Activated naive CD4-positive, alpha-beta T cell treated with anti-CD3 and anti-CD28 coated beads, Interleukin-2, amount 50 U/mL, for 24 hours (primary cell): ENCODE results near the gene PLCE1.

ENCODE experiments used
- H3K27ac Mint-ChIP-seq: one replicate; pipeline ENCODE4 v1.8.0; 2021; ENCODE audit warnings: mild to moderate bottlenecking, mixed read lengths
- H3K27me3 Mint-ChIP-seq: one replicate; pipeline ENCODE4 v1.8.0; 2021; ENCODE audit warnings: mixed read lengths
- H3K36me3 Mint-ChIP-seq: one replicate; pipeline ENCODE4 v1.8.0; 2021; ENCODE audit warnings: mixed read lengths
- H3K4me1 Mint-ChIP-seq: one replicate; pipeline ENCODE4 v1.8.0; 2021; ENCODE audit warnings: mixed read lengths
- H3K4me3 Mint-ChIP-seq: one replicate; pipeline ENCODE4 v1.8.0; 2021; ENCODE audit warnings: mild to moderate bottlenecking, mixed read lengths
- H3K9me3 Mint-ChIP-seq: one replicate; pipeline ENCODE4 v1.8.0; 2021; ENCODE audit warnings: mixed read lengths

PLCE1 gene

GRCh38 chr10:94035982-94036765, 42.4 kb downstream of the PLCE1 start:
- Mint-ChIP-seq H3K27me3 (peaks cover 11% of the 10 kb centered on the region), H3K36me3 (no peaks in the 10 kb centered on the region), H3K9me3 (peaks cover 20% of the 10 kb centered on the region), H3K4me1 (no peaks in the 10 kb centered on the region), H3K4me3 (no peak overlapping the region), H3K27ac (no peak overlapping the region)

- Mint-ChIP-seq H3K4me1 (no peaks in the 10 kb centered on the region), H3K9me3 (peaks cover 15% of the 10 kb centered on the region), H3K27me3 (peaks cover 11% of the 10 kb centered on the region), H3K36me3 (no peaks in the 10 kb centered on the region), H3K4me3 (no peak overlapping the region), H3K27ac (no peak overlapping the region)
These were observed 43.0 kb downstream of the PLCE1 start for GRCh38 chr10:94036766-94037033.

DNA sequence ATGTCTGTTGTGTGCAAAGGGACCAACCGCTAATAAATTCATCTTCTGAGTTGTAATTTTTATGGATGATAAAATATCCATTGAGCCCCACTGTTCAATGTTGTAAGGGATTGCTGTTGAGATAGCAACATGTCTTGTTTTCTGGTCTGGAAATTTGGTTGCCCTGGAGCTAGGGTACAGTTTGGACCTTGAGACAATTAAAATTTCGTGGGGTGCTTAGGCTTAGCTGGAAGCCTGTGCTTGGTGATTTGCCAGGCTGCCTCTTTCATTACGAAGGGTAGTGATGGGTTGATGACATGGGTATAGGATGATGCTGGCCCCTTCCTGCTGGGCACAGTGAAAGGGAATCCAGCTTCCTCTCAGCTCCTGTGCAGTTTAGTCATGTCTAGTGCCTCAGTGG, 43.6 kb downstream of the PLCE1 start:
- H3K4me3 Mint-ChIP-seq: no peak overlapping the region
- H3K9me3 Mint-ChIP-seq: peaks cover 9% of the 10 kb centered on the region
- no peaks in the 10 kb centered on the region for H3K36me3 Mint-ChIP-seq
- no peak overlapping the region for H3K27ac Mint-ChIP-seq
- H3K27me3 Mint-ChIP-seq: peaks cover 11% of the 10 kb centered on the region
- H3K4me1 Mint-ChIP-seq: no peaks in the 10 kb centered on the region

DNA sequence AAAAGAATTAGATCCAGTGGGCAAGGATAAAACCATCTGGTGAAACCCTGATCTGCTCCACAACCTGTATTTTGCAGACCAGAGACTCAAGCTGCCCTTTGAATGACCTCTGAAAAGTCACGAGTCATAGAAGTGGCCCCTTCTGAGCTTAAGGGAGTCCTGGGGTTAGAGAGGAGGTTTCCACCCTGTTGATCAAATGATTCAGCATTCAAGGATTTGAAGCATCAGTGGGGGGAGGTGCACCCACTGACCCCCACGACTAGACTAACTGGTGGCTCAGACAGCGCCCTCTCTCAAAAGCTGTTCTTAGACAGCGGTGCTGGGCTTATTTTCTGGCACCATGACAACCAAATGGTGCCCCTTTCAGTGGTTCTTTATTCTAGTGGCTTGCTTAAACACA, 44.3 kb downstream of the PLCE1 start:
- Mint-ChIP-seq H3K36me3 (no peaks in the 10 kb centered on the region), H3K27ac (no peak overlapping the region), H3K4me3 (no peak overlapping the region)

GRCh38 chr10:94041206-94041605, 47.5 kb downstream of the PLCE1 start:
- Mint-ChIP-seq H3K9me3 (no peaks in the 10 kb centered on the region), H3K27me3 (peaks cover 4% of the 10 kb centered on the region), H3K36me3 (no peaks in the 10 kb centered on the region), H3K4me1 (no peaks in the 10 kb centered on the region), H3K4me3 (no peak overlapping the region), H3K27ac (no peak overlapping the region)

More for the DNA sequence above, 44.3 kb downstream of the PLCE1 start:
- peaks cover 11% of the 10 kb centered on the region for H3K27me3 Mint-ChIP-seq
- peaks cover 5% of the 10 kb centered on the region for H3K9me3 Mint-ChIP-seq
- no peaks in the 10 kb centered on the region for H3K4me1 Mint-ChIP-seq

GRCh38 chr10:94042001-94042833, 48.5 kb downstream of the PLCE1 start:
- Mint-ChIP-seq H3K4me3 (no peak overlapping the region), H3K4me1 (no peaks in the 10 kb centered on the region), H3K27me3 (peaks cover 4% of the 10 kb centered on the region), H3K9me3 (no peaks in the 10 kb centered on the region), H3K36me3 (no peaks in the 10 kb centered on the region), H3K27ac (no peak overlapping the region)

DNA sequence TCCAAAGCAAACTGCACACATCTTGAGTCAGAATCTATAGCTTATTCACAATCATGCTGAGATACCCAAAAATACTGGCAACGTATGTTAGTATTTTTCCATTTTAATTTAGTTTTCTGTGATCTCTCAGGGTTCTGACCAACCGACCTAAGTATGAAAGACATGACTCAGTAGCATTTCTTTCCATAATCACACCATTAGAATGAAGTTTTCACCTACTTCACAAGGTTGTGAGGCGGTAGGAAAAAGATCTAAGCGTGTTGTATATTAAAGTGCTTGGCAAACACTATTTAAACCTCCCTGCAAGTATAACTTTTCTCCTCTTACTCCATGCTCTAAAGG, 49.1 kb downstream of the PLCE1 start:
- no peaks in the 10 kb centered on the region for H3K9me3 Mint-ChIP-seq
- H3K36me3 Mint-ChIP-seq: no peaks in the 10 kb centered on the region
- H3K4me1 Mint-ChIP-seq: no peaks in the 10 kb centered on the region
- H3K27me3 Mint-ChIP-seq: peaks cover 5% of the 10 kb centered on the region
- no peak overlapping the region for H3K27ac Mint-ChIP-seq
- no peak overlapping the region for H3K4me3 Mint-ChIP-seq
